Urinary bladder (tissue), 4 donors: ENCODE results near the gene VMP1. TPM values are rescaled to one million over a fixed set of nuclear protein-coding genes. Genes with fewer than 3 reads are reported as not detected.
"Not testable (repeated sequence)": the region's sequence is repeated elsewhere in the genome, so short reads cannot be mapped to it uniquely, and the experiment has no call there.

Experiments
- DNase-seq: peaks from one replicate; pipeline ENCODE4 v3.0.0-alpha.2; 2015; ENCODE audit errors: extremely low spot score
- H3K27ac ChIP-seq: one replicate; pipeline ENCODE4 v1.5.1; 2013; ENCODE audit warnings: low read depth, mild to moderate bottlenecking, moderate library complexity
- H3K36me3 ChIP-seq: one replicate; pipeline ENCODE4 v1.6.1; 2013; ENCODE audit warnings: mild to moderate bottlenecking, moderate library complexity; ENCODE audit not compliant: insufficient read depth
- H3K4me1 ChIP-seq: one replicate; pipeline ENCODE4 v1.6.1; 2013; ENCODE audit warnings: mild to moderate bottlenecking, moderate library complexity; ENCODE audit not compliant: insufficient read depth
- H3K4me3 ChIP-seq: one replicate; pipeline ENCODE4 v1.5.1; 2013; ENCODE audit warnings: low read depth, low read length
- WGBS: extraction: QIAGEN DNeasy Blood & Tissue Kit; methylation state at CpG from one replicate; pipeline ENCODE4 v1.1.7; 2013; 5-methylcytosine and 5-hydroxymethylcytosine counted together
- polyA plus RNA-seq: library from polyadenylated mRNA; stranded (reverse); fragments of 200-250 nt; gene quantifications from one replicate; pipeline ENCODE4 v1.2.3, GENCODE V29; 2013
- total RNA-seq: library from RNA; depleted of rRNA; stranded (reverse); fragments of >200 nt; gene quantifications from one replicate; pipeline ENCODE4 v1.2.3, GENCODE V29; 2014
- donor health status: healthy with polysubstance abuse.
- donor health status: healthy.

The VMP1 gene
- total and polyA plus RNA-seq, 2 donors = 157 to 231 TPM

- no peak overlapping the region for H3K27ac ChIP-seq
- H3K4me3 ChIP-seq = no peak overlapping the region
Observed at GRCh38 chr17:59752446-59752845, 45.0 kb downstream of the VMP1 start.

GRCh38 chr17:59752922-59753321 is 45.5 kb downstream of the VMP1 start:
- no peak for DNase-seq
- WGBS = 89% methylated on average over 7 of the region's 7 CpGs
- Histone ChIP-seq H3K36me3 (no peaks in the 10 kb centered on the region), H3K4me3 (no peak overlapping the region), H3K27ac (no peak overlapping the region), H3K4me1 (no peaks in the 10 kb centered on the region)

More at GRCh38 chr17:59752446-59752845, 45.0 kb downstream of the VMP1 start:
- DNase-seq = no peak
- Histone ChIP-seq H3K4me1 (no peaks in the 10 kb centered on the region), H3K36me3 (no peaks in the 10 kb centered on the region)

GRCh38 chr17:59753522-59754467 is 46.3 kb downstream of the VMP1 start:
- Histone ChIP-seq H3K4me1 (no peaks in the 10 kb centered on the region), H3K27ac (no peak overlapping the region), H3K4me3 (no peak overlapping the region), H3K36me3 (no peaks in the 10 kb centered on the region)
- DNase-seq = peak; percentile 82
- WGBS = 27% methylated on average over 3 of the region's 3 CpGs

- Histone ChIP-seq H3K27ac (no peak overlapping the region), H3K36me3 (no peaks in the 10 kb centered on the region), H3K4me1 (no peaks in the 10 kb centered on the region), H3K4me3 (no peak overlapping the region)
- DNase-seq = no peak
Observed at GRCh38 chr17:59754552-59754951, 47.1 kb downstream of the VMP1 start.

GRCh38 chr17:59755069-59755468 is 47.6 kb downstream of the VMP1 start:
- WGBS = 98% methylated on average over 12 of the region's 12 CpGs
- not testable (repeated sequence) for H3K4me1 ChIP-seq, H3K27ac ChIP-seq, DNase-seq, H3K4me3 ChIP-seq, H3K36me3 ChIP-seq

- no peak overlapping the region for H3K4me3 ChIP-seq
- H3K36me3 ChIP-seq = no peaks in the 10 kb centered on the region
- no peaks in the 10 kb centered on the region for H3K4me1 ChIP-seq
- DNase-seq = no peak
- WGBS = 37% methylated on average over 3 of the region's 3 CpGs
- no peak overlapping the region for H3K27ac ChIP-seq
Observed at GRCh38 chr17:59756236-59756818, 48.9 kb downstream of the VMP1 start.

GRCh38 chr17:59757043-59757442 is 49.6 kb downstream of the VMP1 start:
- H3K4me1 ChIP-seq = no peaks in the 10 kb centered on the region
- DNase-seq = no peak
- H3K27ac ChIP-seq = no peak overlapping the region
- H3K4me3 ChIP-seq = no peak overlapping the region
- H3K36me3 ChIP-seq = no peaks in the 10 kb centered on the region

- WGBS = 64% methylated on average over 1 of the region's 1 CpG
- H3K27ac ChIP-seq = no peak overlapping the region
Observed at GRCh38 chr17:59757470-59757869, 50.0 kb downstream of the VMP1 start.

GRCh38 chr17:59757881-59758385 is 50.5 kb downstream of the VMP1 start:
- no peaks in the 10 kb centered on the region for H3K36me3 ChIP-seq
- no peak overlapping the region for H3K4me3 ChIP-seq
- DNase-seq = no peak
- no peak overlapping the region for H3K27ac ChIP-seq
- H3K4me1 ChIP-seq = no peaks in the 10 kb centered on the region
- 100% methylated on average over 2 of the region's 2 CpGs for WGBS

More at GRCh38 chr17:59757470-59757869, 50.0 kb downstream of the VMP1 start:
- Histone ChIP-seq H3K4me3 (no peak overlapping the region), H3K36me3 (no peaks in the 10 kb centered on the region), H3K4me1 (no peaks in the 10 kb centered on the region)
- DNase-seq = no peak

- H3K27ac ChIP-seq, H3K36me3 ChIP-seq, H3K4me3 ChIP-seq, DNase-seq, H3K4me1 ChIP-seq: not testable (repeated sequence)
- whole genome bisulfite sequencing = over 99% methylated on average over 4 of the region's 4 CpGs
Observed at GRCh38 chr17:59758998-59759651, 51.7 kb downstream of the VMP1 start.

GRCh38 chr17:59760160-59760559 is 52.7 kb downstream of the VMP1 start:
- H3K36me3 ChIP-seq = no peaks in the 10 kb centered on the region
- WGBS = 92% methylated on average over 1 of the region's 1 CpG

GRCh38 chr17:59761385-59762048 is 54.1 kb downstream of the VMP1 start:
- Histone ChIP-seq H3K36me3 (no peaks in the 10 kb centered on the region), H3K27ac (no peak overlapping the region), H3K4me3 (no peak overlapping the region), H3K4me1 (no peaks in the 10 kb centered on the region)
- 49% methylated on average over 3 of the region's 3 CpGs for WGBS
- no peak for DNase-seq

More at GRCh38 chr17:59760160-59760559, 52.7 kb downstream of the VMP1 start:
- H3K4me1 ChIP-seq = no peaks in the 10 kb centered on the region
- DNase-seq = no peak
- H3K4me3 ChIP-seq = no peak overlapping the region
- H3K27ac ChIP-seq = no peak overlapping the region

GRCh38 chr17:59762049-59762823 is 54.8 kb downstream of the VMP1 start:
- H3K36me3 ChIP-seq = no peaks in the 10 kb centered on the region
- no peaks in the 10 kb centered on the region for H3K4me1 ChIP-seq
- WGBS = 83% methylated on average over 4 of the region's 4 CpGs
- no peak for DNase-seq
- H3K27ac ChIP-seq = no peak overlapping the region
- H3K4me3 ChIP-seq = no peak overlapping the region
